Subcutaneous abdominal adipose tissue (tissue), 5 donors: ENCODE measurements around the gene FMO4.
"Not testable (repeated sequence)": the region's sequence is repeated elsewhere in the genome, so short reads cannot be mapped to it uniquely, and the experiment has no call there.

Source experiments
- H3K27ac ChIP-seq: one replicate; pipeline ENCODE4 v1.7.0; 2013; ENCODE audit warnings: low read depth, mild to moderate bottlenecking, inconsistent platforms, low read length, moderate library complexity
- H3K27me3 ChIP-seq, 5 donors: one replicate each; pipeline ENCODE4 v1.7.0; 2013; ENCODE audit warnings: low read length in 5 of 5, inconsistent platforms in 1 of 5; ENCODE audit not compliant: control insufficient read depth in 5 of 5, insufficient read depth in 4 of 5
- H3K36me3 ChIP-seq, 5 donors: one replicate each; pipeline ENCODE4 v1.7.0; 2013; ENCODE audit warnings: low read length in 5 of 5; ENCODE audit not compliant: control insufficient read depth in 5 of 5, insufficient read depth in 5 of 5
- H3K4me1 ChIP-seq, 5 donors: one replicate each; pipeline ENCODE4 v1.7.0; 2013; ENCODE audit warnings: low read length in 5 of 5, mild to moderate bottlenecking in 3 of 5, moderate library complexity in 1 of 5; ENCODE audit not compliant: control insufficient read depth in 5 of 5, insufficient read depth in 5 of 5
- H3K4me3 ChIP-seq, 5 donors: one replicate each; pipeline ENCODE4 v1.7.0; 2013; ENCODE audit warnings: low read length in 5 of 5, low read depth in 1 of 5
- H3K9ac ChIP-seq, 5 donors: one replicate each; pipeline ENCODE4 v1.7.0; 2013; ENCODE audit warnings: low read length in 5 of 5, mild to moderate bottlenecking in 4 of 5, moderate library complexity in 3 of 5
- H3K9me3 ChIP-seq, 5 donors: one replicate each; pipeline ENCODE4 v1.7.0; 2013; ENCODE audit warnings: low read length in 5 of 5; ENCODE audit not compliant: control insufficient read depth in 5 of 5
- donor health status: healthy.
- donor health status: healthy.
- donor health status: healthy.
- donor health status: healthy.
- donor health status: healthy.

FMO4 gene

DNA sequence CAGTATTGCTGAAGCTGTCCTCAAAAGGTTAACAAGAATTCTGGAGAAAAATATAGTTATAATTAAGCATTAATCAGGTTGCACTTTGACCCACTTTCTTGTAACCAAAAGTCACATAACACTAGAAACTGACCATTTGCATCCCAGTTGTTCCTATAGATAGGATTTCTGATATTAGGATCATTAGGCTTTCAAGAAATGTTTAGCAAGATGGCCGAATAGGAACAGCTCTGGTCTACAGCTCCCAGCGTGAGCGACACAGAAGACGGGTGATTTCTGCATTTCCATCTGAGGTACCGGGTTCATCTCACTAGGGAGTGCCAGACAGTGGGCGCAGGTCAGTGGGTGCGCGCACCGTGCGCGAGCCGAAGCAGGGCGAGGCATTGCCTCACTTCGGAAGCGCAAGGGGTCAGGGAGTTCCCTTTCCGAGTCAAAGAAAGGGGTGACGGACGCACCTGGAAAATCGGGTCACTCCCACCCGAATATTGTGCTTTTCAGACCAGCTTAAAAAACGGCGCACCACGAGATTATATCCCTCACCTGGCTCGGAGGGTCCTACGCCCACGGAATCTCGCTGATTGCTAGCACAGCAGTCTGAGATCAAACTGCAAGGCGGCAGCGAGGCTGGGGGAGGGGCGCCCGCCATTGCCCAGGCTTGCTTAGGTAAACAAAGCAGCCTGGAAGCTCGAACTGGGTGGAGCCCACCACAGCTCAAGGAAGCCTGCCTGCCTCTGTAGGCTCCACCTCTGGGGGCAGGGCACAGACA lies 59.6 kb downstream of the FMO4 start:
- H3K9me3 ChIP-seq, H3K4me1 ChIP-seq, H3K27ac ChIP-seq, H3K4me3 ChIP-seq, H3K27me3 ChIP-seq, H3K9ac ChIP-seq, H3K36me3 ChIP-seq: not testable (repeated sequence)

DNA sequence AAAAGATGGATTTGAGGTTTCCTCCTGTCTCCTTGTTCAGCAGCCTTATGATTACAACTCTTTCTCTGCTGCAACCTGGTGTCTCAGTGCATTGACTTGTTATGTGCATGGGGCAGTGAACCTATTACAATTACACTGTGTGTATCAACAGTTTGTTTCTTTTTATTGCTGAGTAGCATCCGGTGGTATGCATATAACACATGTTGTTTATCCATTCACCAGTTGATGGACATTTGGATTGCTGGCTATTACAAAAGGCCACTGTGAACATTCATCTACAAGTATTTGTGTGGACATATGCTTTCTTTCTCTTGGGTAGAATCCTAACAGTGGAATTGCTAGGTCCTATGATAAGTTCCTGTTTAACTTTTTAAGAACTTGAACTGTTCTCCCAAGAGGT lies 65.9 kb downstream of the FMO4 start:
- Histone ChIP-seq H3K4me3 (no peak overlapping the region), H3K27ac (no peak overlapping the region), H3K27me3 (no peaks in the 10 kb centered on the region), H3K9ac (no peak overlapping the region), H3K9me3 (peaks cover 0 to 8% (median 0%) of the 10 kb centered on the region in 5 donors), H3K36me3 (no peaks in the 10 kb centered on the region), H3K4me1 (no peaks in the 10 kb centered on the region)

DNA sequence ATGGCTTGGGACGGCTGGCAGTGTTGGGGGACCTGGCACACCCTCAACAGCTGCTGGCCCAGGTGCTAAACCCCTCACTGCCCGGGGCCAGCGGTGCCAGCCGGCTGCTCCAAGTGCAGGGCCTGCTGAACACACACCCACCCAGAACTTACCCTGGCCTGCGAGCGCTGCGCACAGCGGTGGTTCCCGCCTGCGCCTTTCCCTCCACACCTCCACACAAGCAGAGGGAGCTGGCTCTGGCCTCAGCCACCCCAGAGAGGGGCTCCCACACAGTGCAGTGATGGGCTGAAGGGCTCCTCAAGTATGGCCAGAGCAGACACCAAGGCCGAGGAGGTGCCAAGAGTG lies 67.9 kb downstream of the FMO4 start:
- Histone ChIP-seq H3K27ac (no peak overlapping the region), H3K36me3 (no peaks in the 10 kb centered on the region), H3K27me3 (no peaks in the 10 kb centered on the region), H3K4me3 (no peak overlapping the region), H3K9ac (no peak overlapping the region), H3K4me1 (no peaks in the 10 kb centered on the region), H3K9me3 (peaks cover 0 to 8% (median 0%) of the 10 kb centered on the region in 5 donors)

DNA sequence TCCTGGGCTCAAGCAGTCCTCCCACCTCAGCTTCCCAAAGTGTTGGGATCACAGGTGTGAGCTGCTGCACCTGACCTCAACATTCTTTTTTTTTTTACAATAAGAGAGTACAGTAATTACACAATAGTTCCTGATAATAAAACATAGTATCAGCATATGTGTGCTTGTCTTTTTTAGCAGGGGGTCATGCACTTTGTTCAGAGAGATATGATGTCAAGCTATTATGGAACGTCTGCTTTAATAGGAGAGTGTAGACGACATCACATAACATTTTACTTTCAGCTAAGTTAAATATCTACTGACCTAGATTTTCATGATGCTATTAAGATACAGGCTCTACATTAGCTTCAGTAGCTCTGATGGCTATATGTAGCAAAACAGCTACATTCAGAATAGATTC lies 70.5 kb downstream of the FMO4 start:
- Histone ChIP-seq H3K4me1 (no peaks in the 10 kb centered on the region), H3K9me3 (peaks cover 0 to 8% (median 0%) of the 10 kb centered on the region in 5 donors), H3K27me3 (no peaks in the 10 kb centered on the region), H3K4me3 (no peak overlapping the region), H3K36me3 (no peaks in the 10 kb centered on the region), H3K9ac (no peak overlapping the region), H3K27ac (no peak overlapping the region)

DNA sequence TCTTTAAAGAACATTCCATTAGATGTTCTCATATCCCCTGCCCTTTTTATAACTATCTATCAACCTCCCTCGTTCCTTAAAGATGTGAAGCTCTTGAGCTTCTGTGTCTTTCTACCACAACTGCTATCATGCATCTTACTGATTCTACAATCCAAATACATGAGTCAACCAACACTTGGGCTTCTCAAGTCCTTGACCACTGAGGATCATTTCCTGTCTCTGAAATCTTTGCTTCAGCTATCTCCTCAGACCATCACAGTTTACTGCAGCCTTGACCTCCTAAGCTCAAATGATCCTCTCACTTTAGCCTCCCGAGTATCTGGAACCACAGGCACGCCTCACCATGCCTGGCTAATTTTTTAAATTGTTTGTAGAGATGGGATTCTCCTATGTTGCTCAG lies 75.2 kb downstream of the FMO4 start:
- no peak overlapping the region for H3K27ac ChIP-seq
- no peak overlapping the region for H3K9ac ChIP-seq
- no peaks in the 10 kb centered on the region for H3K27me3 ChIP-seq
- H3K9me3 ChIP-seq = no peaks in the 10 kb centered on the region
- H3K4me1 ChIP-seq = no peaks in the 10 kb centered on the region
- H3K4me3 ChIP-seq = no peak overlapping the region
- H3K36me3 ChIP-seq = no peaks in the 10 kb centered on the region

DNA sequence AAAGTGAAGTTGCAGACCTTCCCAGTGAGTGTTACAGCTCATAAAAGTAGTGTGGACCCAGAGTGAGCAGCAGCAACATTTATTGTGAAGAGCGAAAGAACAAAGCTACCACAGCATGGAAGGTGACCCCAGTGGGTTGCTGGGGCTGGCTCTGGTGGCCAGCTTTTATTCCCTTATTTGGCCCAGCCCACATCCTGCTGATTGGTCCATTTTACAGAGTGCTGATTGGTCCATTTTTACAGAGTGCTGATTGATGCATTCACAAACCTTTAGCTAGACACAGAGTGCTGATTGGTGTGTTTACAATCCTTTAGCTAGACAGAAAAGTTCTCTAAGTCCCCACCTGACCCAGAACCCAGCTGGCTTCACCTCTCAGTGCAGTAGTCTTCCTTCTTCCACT lies 76.8 kb downstream of the FMO4 start:
- not testable (repeated sequence) for H3K27ac ChIP-seq, H3K9ac ChIP-seq, H3K4me1 ChIP-seq, H3K4me3 ChIP-seq, H3K27me3 ChIP-seq, H3K9me3 ChIP-seq, H3K36me3 ChIP-seq
